ENCODE results near the gene TEX2. TPM values are rescaled to one million over a fixed set of nuclear protein-coding genes. Genes with fewer than 3 reads are reported as not detected.

The TEX2 gene
- total RNA-seq, 1 experiment from 2014 or later, result 20.1 TPM

GRCh38 chr17:64138441-64138840, 124.6 kb downstream of the TEX2 start:
- in situ Hi-C loops (cut with HindIII; ENCODE audit: low pct_unique_long_range_greater_than_20kb, low sequenced_read_pairs) (no loop called here), intact Hi-C loops (cut with micrococcal nuclease; ENCODE audit: unreplicated experiment) (loop anchor here (10.0 kb wide), 2 partner anchors 74 to 224 kb away; partner anchors contain the start of genes CSHL1 and GH1)
- H3K4me3 ChIP-seq (ENCODE audit: low read depth in 2 of 2, low read length in 2 of 2), result no peak overlapping the region
- POLR2A ChIA-PET, result no interaction called here
- no peaks in the 10 kb centered on the region for H3K4me1 ChIP-seq (ENCODE audit: control insufficient read depth, insufficient read depth, low read length)
- no peak for TF ChIP-seq TCF7L2 (IDR thresholded peaks at IDR 0.05; ENCODE audit: low read depth, low read length)
- TF ChIP-seq SIN3A (IDR thresholded peaks at IDR 0.05; ENCODE audit: borderline replicate concordance, insufficient read depth, low read depth, low read length), result no peak
- no peak overlapping the region for H3K27ac ChIP-seq (ENCODE audit: low read length)
- no peaks in the 10 kb centered on the region for H3K36me3 ChIP-seq (ENCODE audit: control insufficient read depth, insufficient read depth, low read length)
- H3K27me3 ChIP-seq (ENCODE audit: control insufficient read depth, insufficient read depth, low read length), result no peaks in the 10 kb centered on the region
- H3K9me3 ChIP-seq (ENCODE audit: control insufficient read depth, insufficient read depth, low read depth, low read length), result no peaks in the 10 kb centered on the region
- BruUV-seq (replicated peaks), result no TSS peak
- no peak for ATAC-seq
- CTCF ChIA-PET, result interaction anchor here (0.5 kb wide), 1 partner anchor 226 kb away, joined by 4 read pairs; no protein-coding TSS in a partner anchor
- no peak for DNase-seq (ENCODE audit: low read depth, low spot score)

DNA sequence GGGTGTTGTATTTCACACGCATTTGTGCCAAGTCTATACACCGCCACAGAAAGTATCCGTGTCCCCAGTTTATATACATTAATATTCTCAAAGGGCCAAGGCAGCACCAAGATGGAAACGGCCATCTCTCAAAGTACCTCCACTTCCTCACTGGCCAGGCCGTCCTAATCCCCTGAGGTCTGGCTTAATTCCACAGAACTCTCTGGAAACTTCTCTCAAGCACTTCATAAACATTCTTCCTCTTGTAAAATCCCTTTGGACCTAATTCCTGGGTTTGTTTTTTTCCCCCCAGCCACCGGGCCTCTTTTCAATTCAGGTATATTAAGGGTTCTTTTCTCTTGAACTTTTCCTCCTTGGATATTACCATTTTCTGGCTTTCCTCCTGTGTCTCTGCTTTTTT, 128.1 kb downstream of the TEX2 start:
- Histone ChIP-seq H3K36me3 (ENCODE audit: control insufficient read depth, insufficient read depth, low read length) (no peaks in the 10 kb centered on the region), H3K4me3 (ENCODE audit: low read depth in 2 of 2, low read length in 2 of 2) (no peak overlapping the region), H3K27ac (ENCODE audit: low read length) (no peak overlapping the region), H3K27me3 (ENCODE audit: control insufficient read depth, insufficient read depth, low read length) (no peaks in the 10 kb centered on the region), H3K9me3 (ENCODE audit: control insufficient read depth, insufficient read depth, low read depth, low read length) (no peaks in the 10 kb centered on the region), H3K4me1 (ENCODE audit: control insufficient read depth, insufficient read depth, low read length) (no peaks in the 10 kb centered on the region)
- no TSS peak for BruUV-seq (replicated peaks)
- in situ Hi-C loops (cut with HindIII; ENCODE audit: low pct_unique_long_range_greater_than_20kb, low sequenced_read_pairs), result no loop called here
- ChIA-PET CTCF (interaction anchor here (2.2 kb wide), 1 partner anchor 107 kb away, joined by 66 read pairs; no protein-coding TSS in a partner anchor), POLR2A (no interaction called here)
- ATAC-seq, result no peak
- no peak for DNase-seq (ENCODE audit: low read depth, low spot score)
- TF ChIP-seq TCF7L2 (IDR thresholded peaks at IDR 0.05; ENCODE audit: low read depth, low read length), result no peak
- TF ChIP-seq SIN3A (IDR thresholded peaks at IDR 0.05; ENCODE audit: borderline replicate concordance, insufficient read depth, low read depth, low read length), result no peak
- no peak for TF ChIP-seq POLR2AphosphoS5 (IDR thresholded peaks at IDR 0.05; ENCODE audit: low read depth, low read length)
- no peak for TF ChIP-seq CTCF (IDR thresholded peaks at IDR 0.05)
- TF ChIP-seq, protein P1, sequence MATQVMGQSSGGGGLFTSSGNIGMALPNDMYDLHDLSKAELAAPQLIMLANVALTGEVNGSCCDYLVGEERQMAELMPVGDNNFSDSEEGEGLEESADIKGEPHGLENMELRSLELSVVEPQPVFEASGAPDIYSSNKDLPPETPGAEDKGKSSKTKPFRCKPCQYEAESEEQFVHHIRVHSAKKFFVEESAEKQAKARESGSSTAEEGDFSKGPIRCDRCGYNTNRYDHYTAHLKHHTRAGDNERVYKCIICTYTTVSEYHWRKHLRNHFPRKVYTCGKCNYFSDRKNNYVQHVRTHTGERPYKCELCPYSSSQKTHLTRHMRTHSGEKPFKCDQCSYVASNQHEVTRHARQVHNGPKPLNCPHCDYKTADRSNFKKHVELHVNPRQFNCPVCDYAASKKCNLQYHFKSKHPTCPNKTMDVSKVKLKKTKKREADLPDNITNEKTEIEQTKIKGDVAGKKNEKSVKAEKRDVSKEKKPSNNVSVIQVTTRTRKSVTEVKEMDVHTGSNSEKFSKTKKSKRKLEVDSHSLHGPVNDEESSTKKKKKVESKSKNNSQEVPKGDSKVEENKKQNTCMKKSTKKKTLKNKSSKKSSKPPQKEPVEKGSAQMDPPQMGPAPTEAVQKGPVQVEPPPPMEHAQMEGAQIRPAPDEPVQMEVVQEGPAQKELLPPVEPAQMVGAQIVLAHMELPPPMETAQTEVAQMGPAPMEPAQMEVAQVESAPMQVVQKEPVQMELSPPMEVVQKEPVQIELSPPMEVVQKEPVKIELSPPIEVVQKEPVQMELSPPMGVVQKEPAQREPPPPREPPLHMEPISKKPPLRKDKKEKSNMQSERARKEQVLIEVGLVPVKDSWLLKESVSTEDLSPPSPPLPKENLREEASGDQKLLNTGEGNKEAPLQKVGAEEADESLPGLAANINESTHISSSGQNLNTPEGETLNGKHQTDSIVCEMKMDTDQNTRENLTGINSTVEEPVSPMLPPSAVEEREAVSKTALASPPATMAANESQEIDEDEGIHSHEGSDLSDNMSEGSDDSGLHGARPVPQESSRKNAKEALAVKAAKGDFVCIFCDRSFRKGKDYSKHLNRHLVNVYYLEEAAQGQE (IDR thresholded peaks at IDR 0.05; ENCODE audit: insufficient read depth in 1 of 2, low read depth in 2 of 2, low read length in 1 of 2), result no peak
- intact Hi-C loops (cut with micrococcal nuclease; ENCODE audit: unreplicated experiment), result loop anchor here (10.0 kb wide), 2 partner anchors 70 to 220 kb away; partner anchors contain the start of genes CSHL1 and GH1

All from Panc1 (cell line).